Measurements from ENCODE around the gene SLC35G6.
A peak's percentile ranks its signal among the peaks of the same experiment; 100 is the strongest.

Gene SLC35G6

GRCh38 chr17:7483255-7484066 is 2.2 kb downstream of the SLC35G6 start:
- H3K27me3 ChIP-seq (ENCODE audit: control insufficient read depth, insufficient read depth, low read length), result no peaks in the 10 kb centered on the region
- H3K36me3 ChIP-seq (ENCODE audit: control insufficient read depth, low read depth, low read length), result no peaks in the 10 kb centered on the region
- peak overlapping the region; percentile 81 for H3K4me3 ChIP-seq (ENCODE audit: low read length)
- H3K9ac ChIP-seq (ENCODE audit: low read length), result peak overlapping the region; percentile 96
- H3K4me1 ChIP-seq (ENCODE audit: control insufficient read depth, low read depth, low read length), result peaks cover 11% of the 10 kb centered on the region
- H3K9me3 ChIP-seq (ENCODE audit: control insufficient read depth, low read depth, low read length), result no peaks in the 10 kb centered on the region
- H3K27ac ChIP-seq (ENCODE audit: low read length), result peak overlapping the region; percentile 100

- H3K27me3 ChIP-seq (ENCODE audit: control insufficient read depth, insufficient read depth, low read length), result no peaks in the 10 kb centered on the region
- H3K9ac ChIP-seq (ENCODE audit: low read length), result peak within 1 kb of the TSS; percentile 96
- H3K27ac ChIP-seq (ENCODE audit: low read length), result peak within 1 kb of the TSS; percentile 100
- H3K36me3 ChIP-seq (ENCODE audit: control insufficient read depth, low read depth, low read length), result no peaks in the 10 kb centered on the region
- H3K9me3 ChIP-seq (ENCODE audit: control insufficient read depth, low read depth, low read length), result no peaks in the 10 kb centered on the region
- H3K4me1 ChIP-seq (ENCODE audit: control insufficient read depth, low read depth, low read length), result peaks cover 8% of the 10 kb centered on the region
- peak within 1 kb of the TSS; percentile 81 for H3K4me3 ChIP-seq (ENCODE audit: low read length)
Measured at GRCh38 chr17:7484067-7484918, 3.0 kb downstream of the SLC35G6 start, which contains the start of gene POLR2A. Gene POLR2A (plus strand): TSS chr17:7484366.

- Histone ChIP-seq H3K9ac (ENCODE audit: low read length) (peak overlapping the region; percentile 96), H3K27ac (ENCODE audit: low read length) (peak overlapping the region; percentile 14), H3K36me3 (ENCODE audit: control insufficient read depth, low read depth, low read length) (no peaks in the 10 kb centered on the region), H3K4me1 (ENCODE audit: control insufficient read depth, low read depth, low read length) (peaks cover 8% of the 10 kb centered on the region), H3K27me3 (ENCODE audit: control insufficient read depth, insufficient read depth, low read length) (no peaks in the 10 kb centered on the region), H3K4me3 (ENCODE audit: low read length) (peak overlapping the region; percentile 81), H3K9me3 (ENCODE audit: control insufficient read depth, low read depth, low read length) (no peaks in the 10 kb centered on the region)
Measured at GRCh38 chr17:7484919-7485377, 3.7 kb downstream of the SLC35G6 start.

- no peak overlapping the region for H3K9ac ChIP-seq (ENCODE audit: low read length)
- no peaks in the 10 kb centered on the region for H3K36me3 ChIP-seq (ENCODE audit: control insufficient read depth, low read depth, low read length)
- H3K4me1 ChIP-seq (ENCODE audit: control insufficient read depth, low read depth, low read length), result peaks cover 8% of the 10 kb centered on the region
- H3K27ac ChIP-seq (ENCODE audit: low read length), result no peak overlapping the region
- H3K9me3 ChIP-seq (ENCODE audit: control insufficient read depth, low read depth, low read length), result no peaks in the 10 kb centered on the region
- peak overlapping the region; percentile 25 for H3K4me3 ChIP-seq (ENCODE audit: low read length)
- H3K27me3 ChIP-seq (ENCODE audit: control insufficient read depth, insufficient read depth, low read length), result no peaks in the 10 kb centered on the region
Measured at GRCh38 chr17:7486181-7486580, 4.9 kb downstream of the SLC35G6 start.

- no peaks in the 10 kb centered on the region for H3K9me3 ChIP-seq (ENCODE audit: control insufficient read depth, low read depth, low read length)
- H3K9ac ChIP-seq (ENCODE audit: low read length), result no peak overlapping the region
- H3K27me3 ChIP-seq (ENCODE audit: control insufficient read depth, insufficient read depth, low read length), result no peaks in the 10 kb centered on the region
- no peaks in the 10 kb centered on the region for H3K36me3 ChIP-seq (ENCODE audit: control insufficient read depth, low read depth, low read length)
- no peak overlapping the region for H3K4me3 ChIP-seq (ENCODE audit: low read length)
- no peak overlapping the region for H3K27ac ChIP-seq (ENCODE audit: low read length)
- no peaks in the 10 kb centered on the region for H3K4me1 ChIP-seq (ENCODE audit: control insufficient read depth, low read depth, low read length)
Measured at GRCh38 chr17:7490144-7490543, 8.9 kb downstream of the SLC35G6 start.

GRCh38 chr17:7491583-7491982 is 10.3 kb downstream of the SLC35G6 start:
- H3K4me1 ChIP-seq (ENCODE audit: control insufficient read depth, low read depth, low read length), result no peaks in the 10 kb centered on the region
- no peak overlapping the region for H3K27ac ChIP-seq (ENCODE audit: low read length)
- peaks cover 12% of the 10 kb centered on the region for H3K36me3 ChIP-seq (ENCODE audit: control insufficient read depth, low read depth, low read length)

GRCh38 chr17:7493941-7494340 is 12.7 kb downstream of the SLC35G6 start:
- Histone ChIP-seq H3K9ac (ENCODE audit: low read length) (no peak overlapping the region), H3K4me1 (ENCODE audit: control insufficient read depth, low read depth, low read length) (no peaks in the 10 kb centered on the region), H3K9me3 (ENCODE audit: control insufficient read depth, low read depth, low read length) (no peaks in the 10 kb centered on the region), H3K27ac (ENCODE audit: low read length) (no peak overlapping the region), H3K36me3 (ENCODE audit: control insufficient read depth, low read depth, low read length) (peaks cover 33% of the 10 kb centered on the region), H3K27me3 (ENCODE audit: control insufficient read depth, insufficient read depth, low read length) (no peaks in the 10 kb centered on the region), H3K4me3 (ENCODE audit: low read length) (no peak overlapping the region)

More at GRCh38 chr17:7491583-7491982, 10.3 kb downstream of the SLC35G6 start:
- Histone ChIP-seq H3K9me3 (ENCODE audit: control insufficient read depth, low read depth, low read length) (no peaks in the 10 kb centered on the region), H3K9ac (ENCODE audit: low read length) (no peak overlapping the region), H3K27me3 (ENCODE audit: control insufficient read depth, insufficient read depth, low read length) (no peaks in the 10 kb centered on the region), H3K4me3 (ENCODE audit: low read length) (no peak overlapping the region)

- Histone ChIP-seq H3K9ac (ENCODE audit: low read length) (no peak overlapping the region), H3K4me1 (ENCODE audit: control insufficient read depth, low read depth, low read length) (no peaks in the 10 kb centered on the region), H3K36me3 (ENCODE audit: control insufficient read depth, low read depth, low read length) (peaks cover 47% of the 10 kb centered on the region), H3K27me3 (ENCODE audit: control insufficient read depth, insufficient read depth, low read length) (no peaks in the 10 kb centered on the region), H3K9me3 (ENCODE audit: control insufficient read depth, low read depth, low read length) (no peaks in the 10 kb centered on the region), H3K27ac (ENCODE audit: low read length) (no peak overlapping the region), H3K4me3 (ENCODE audit: low read length) (no peak overlapping the region)
Measured at GRCh38 chr17:7495906-7496434, 14.7 kb downstream of the SLC35G6 start.

- Histone ChIP-seq H3K36me3 (ENCODE audit: control insufficient read depth, low read depth, low read length) (peaks cover 53% of the 10 kb centered on the region), H3K27me3 (ENCODE audit: control insufficient read depth, insufficient read depth, low read length) (no peaks in the 10 kb centered on the region), H3K4me1 (ENCODE audit: control insufficient read depth, low read depth, low read length) (no peaks in the 10 kb centered on the region), H3K9ac (ENCODE audit: low read length) (no peak overlapping the region), H3K9me3 (ENCODE audit: control insufficient read depth, low read depth, low read length) (no peaks in the 10 kb centered on the region), H3K4me3 (ENCODE audit: low read length) (no peak overlapping the region), H3K27ac (ENCODE audit: low read length) (no peak overlapping the region)
Measured at GRCh38 chr17:7496470-7497183, 15.4 kb downstream of the SLC35G6 start.

- Histone ChIP-seq H3K27me3 (ENCODE audit: control insufficient read depth, insufficient read depth, low read length) (no peaks in the 10 kb centered on the region), H3K4me3 (ENCODE audit: low read length) (no peak overlapping the region), H3K4me1 (ENCODE audit: control insufficient read depth, low read depth, low read length) (no peaks in the 10 kb centered on the region), H3K36me3 (ENCODE audit: control insufficient read depth, low read depth, low read length) (peaks cover 59% of the 10 kb centered on the region), H3K27ac (ENCODE audit: low read length) (no peak overlapping the region), H3K9ac (ENCODE audit: low read length) (no peak overlapping the region), H3K9me3 (ENCODE audit: control insufficient read depth, low read depth, low read length) (no peaks in the 10 kb centered on the region)
Measured at GRCh38 chr17:7497228-7497627, 16.0 kb downstream of the SLC35G6 start.

GRCh38 chr17:7497636-7498035 is 16.4 kb downstream of the SLC35G6 start:
- Histone ChIP-seq H3K27me3 (ENCODE audit: control insufficient read depth, insufficient read depth, low read length) (no peaks in the 10 kb centered on the region), H3K4me1 (ENCODE audit: control insufficient read depth, low read depth, low read length) (no peaks in the 10 kb centered on the region), H3K4me3 (ENCODE audit: low read length) (no peak overlapping the region), H3K9me3 (ENCODE audit: control insufficient read depth, low read depth, low read length) (no peaks in the 10 kb centered on the region), H3K36me3 (ENCODE audit: control insufficient read depth, low read depth, low read length) (peaks cover 63% of the 10 kb centered on the region), H3K27ac (ENCODE audit: low read length) (no peak overlapping the region), H3K9ac (ENCODE audit: low read length) (no peak overlapping the region)

Measured in iPS-18a (cell line).